ENCODE measurements around the gene ODC1.

The ODC1 gene

GRCh38 chr2:10435820-10436204, 12.3 kb downstream of the ODC1 start:
- no peaks in the 10 kb centered on the region for H3K27me3 ChIP-seq (ENCODE audit: insufficient read depth, low read length, poor library complexity)
- no peak overlapping the region for H2AFZ ChIP-seq (ENCODE audit: low read depth, low read length)
- ATAC-seq (ENCODE audit: insufficient read depth, low read depth) (no peak), DNase-seq (no peak)
- H4K20me1 ChIP-seq (ENCODE audit: insufficient read depth, low read length): peaks cover 10% of the 10 kb centered on the region
- TF ChIP-seq CTCF (IDR thresholded peaks at IDR 0.05; ENCODE audit: borderline replicate concordance, extremely low read depth, low read length, poor library complexity, severe bottlenecking) (no peak), EZH2 (IDR thresholded peaks at IDR 0.05; ENCODE audit: borderline replicate concordance, low read depth, low read length, severe bottlenecking) (no peak)
- H3K27ac ChIP-seq (ENCODE audit: low read length): no peak overlapping the region
- peaks cover 23% of the 10 kb centered on the region for H3K36me3 ChIP-seq (ENCODE audit: insufficient read depth, low read length)
- H3K79me2 ChIP-seq (ENCODE audit: insufficient read depth, low read length): no peaks in the 10 kb centered on the region
- H3K9ac ChIP-seq (ENCODE audit: low read depth, low read length): no peak overlapping the region
- H3K9me3 ChIP-seq (ENCODE audit: insufficient read depth, low read length, severe bottlenecking): no peaks in the 10 kb centered on the region
- peaks cover 3% of the 10 kb centered on the region; the same call in 1 of the 2 replicates for H3K4me1 ChIP-seq (ENCODE audit: insufficient read depth, low read length)
- H3K4me3 ChIP-seq (ENCODE audit: low read depth in 1 of 2, low read length in 2 of 2): no peak overlapping the region
- H3K4me2 ChIP-seq (ENCODE audit: insufficient read depth, low read length): no peak overlapping the region

- H3K4me2 ChIP-seq (ENCODE audit: insufficient read depth, low read length): peak overlapping the region; percentile 50; the same call in 1 of the 2 replicates
- peak; percentile 85 for ATAC-seq (ENCODE audit: insufficient read depth, low read depth)
Observed at GRCh38 chr2:10434886-10435819, 13.0 kb downstream of the ODC1 start.

DNA sequence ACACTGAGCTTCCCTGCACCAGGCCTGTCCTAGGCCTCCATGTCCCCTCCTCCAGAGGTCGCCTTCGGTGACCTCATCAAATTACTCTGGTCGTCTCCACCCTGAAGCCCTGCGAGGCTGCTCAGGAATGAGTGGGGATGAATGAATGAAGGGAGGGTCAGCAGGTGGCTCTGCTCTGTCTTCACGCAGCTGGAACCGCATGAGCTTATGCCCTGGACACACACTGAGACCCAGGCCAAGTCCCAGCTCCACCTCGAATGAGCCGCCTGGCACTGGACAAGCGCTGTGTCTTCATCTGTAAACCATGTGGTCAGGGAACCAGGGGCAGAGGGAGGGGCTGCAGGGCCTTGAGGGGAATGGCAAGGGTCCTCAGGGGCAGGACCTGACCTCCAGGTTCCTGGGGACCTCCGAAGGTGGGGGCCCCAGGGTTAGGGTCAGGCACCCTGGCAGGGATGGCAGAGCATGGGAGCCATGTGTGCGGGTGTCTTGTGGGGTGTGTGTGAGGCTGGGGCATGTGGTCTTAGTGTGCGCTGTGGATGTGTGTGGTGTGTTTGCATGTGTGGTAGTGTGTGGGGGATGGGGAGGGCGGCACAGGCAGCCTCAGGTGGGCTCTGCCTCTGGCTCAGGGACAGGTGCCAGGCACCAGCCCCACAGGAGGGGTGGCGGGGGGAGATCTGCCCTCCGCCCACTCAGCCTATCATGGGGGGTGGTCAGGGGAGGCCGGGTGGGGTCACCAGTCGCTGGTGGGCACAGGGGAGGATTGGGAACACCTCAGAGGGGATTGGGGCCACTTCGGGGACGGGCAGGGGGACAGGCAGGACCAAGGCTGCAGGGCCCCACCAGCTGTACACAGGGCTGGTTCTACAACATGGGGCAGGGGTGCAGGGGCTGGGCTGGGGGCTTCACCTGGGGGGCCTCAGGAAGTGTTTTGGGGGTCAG, 13.9 kb downstream of the ODC1 start:
- Histone ChIP-seq H3K4me1 (ENCODE audit: insufficient read depth, low read length) (peaks cover 3% of the 10 kb centered on the region; the same call in 1 of the 2 replicates), H3K4me3 (ENCODE audit: low read depth in 1 of 2, low read length in 2 of 2) (no peak overlapping the region), H4K20me1 (ENCODE audit: insufficient read depth, low read length) (no peaks in the 10 kb centered on the region; the same call in 1 of the 2 replicates), H3K27me3 (ENCODE audit: insufficient read depth, low read length, poor library complexity) (no peaks in the 10 kb centered on the region), H3K9me3 (ENCODE audit: insufficient read depth, low read length, severe bottlenecking) (no peaks in the 10 kb centered on the region), H3K27ac (ENCODE audit: low read length) (no peak overlapping the region), H3K4me2 (ENCODE audit: insufficient read depth, low read length) (0 out of 2 replicates have a peak overlapping the region, but pooled peaks have one; percentile 50), H3K9ac (ENCODE audit: low read depth, low read length) (no peak overlapping the region), H3K79me2 (ENCODE audit: insufficient read depth, low read length) (no peaks in the 10 kb centered on the region), H3K36me3 (ENCODE audit: insufficient read depth, low read length) (peaks cover 7% of the 10 kb centered on the region; the same call in 1 of the 2 replicates), H2AFZ (ENCODE audit: low read depth, low read length) (no peak overlapping the region)
- ATAC-seq (ENCODE audit: insufficient read depth, low read depth) (no peak; the same call in 2 of the 3 replicates), DNase-seq (no peak)
- no peak for TF ChIP-seq CTCF (IDR thresholded peaks at IDR 0.05; ENCODE audit: borderline replicate concordance, extremely low read depth, low read length, poor library complexity, severe bottlenecking)
- TF ChIP-seq EZH2 (IDR thresholded peaks at IDR 0.05; ENCODE audit: borderline replicate concordance, low read depth, low read length, severe bottlenecking): no peak

More at GRCh38 chr2:10434886-10435819, 13.0 kb downstream of the ODC1 start:
- Histone ChIP-seq H3K9ac (ENCODE audit: low read depth, low read length) (no peak overlapping the region), H3K27me3 (ENCODE audit: insufficient read depth, low read length, poor library complexity) (no peaks in the 10 kb centered on the region), H3K9me3 (ENCODE audit: insufficient read depth, low read length, severe bottlenecking) (no peaks in the 10 kb centered on the region), H2AFZ (ENCODE audit: low read depth, low read length) (peak overlapping the region; percentile 50; the same call in 1 of the 2 replicates), H3K36me3 (ENCODE audit: insufficient read depth, low read length) (peaks cover 16% of the 10 kb centered on the region), H3K4me1 (ENCODE audit: insufficient read depth, low read length) (peaks cover 3% of the 10 kb centered on the region; the same call in 1 of the 2 replicates), H3K79me2 (ENCODE audit: insufficient read depth, low read length) (no peaks in the 10 kb centered on the region), H3K27ac (ENCODE audit: low read length) (no peak overlapping the region), H3K4me3 (ENCODE audit: low read depth in 1 of 2, low read length in 2 of 2) (no peak overlapping the region), H4K20me1 (ENCODE audit: insufficient read depth, low read length) (peaks cover 5% of the 10 kb centered on the region)
- TF ChIP-seq EZH2 (IDR thresholded peaks at IDR 0.05; ENCODE audit: borderline replicate concordance, low read depth, low read length, severe bottlenecking) (no peak), CTCF (IDR thresholded peaks at IDR 0.05; ENCODE audit: borderline replicate concordance, extremely low read depth, low read length, poor library complexity, severe bottlenecking) (peak; percentile 95)
- peak; percentile 73 for DNase-seq
